WI38 (cell line): Measurements from ENCODE around the gene ANKRD10.

Experiments
- H3K4me3 ChIP-seq: 2 replicates; pipeline ENCODE4 v1.5.1; 2011; ENCODE audit warnings: low read depth, mild to moderate bottlenecking, control low read depth, low read length
- TF ChIP-seq, protein P1 (sequence below): IDR thresholded peaks from 2 replicates; pipeline ENCODE4 v1.5.1; 2012; ENCODE audit warnings: low read depth, mild to moderate bottlenecking, control low read depth, low read length

ANKRD10 gene

DNA sequence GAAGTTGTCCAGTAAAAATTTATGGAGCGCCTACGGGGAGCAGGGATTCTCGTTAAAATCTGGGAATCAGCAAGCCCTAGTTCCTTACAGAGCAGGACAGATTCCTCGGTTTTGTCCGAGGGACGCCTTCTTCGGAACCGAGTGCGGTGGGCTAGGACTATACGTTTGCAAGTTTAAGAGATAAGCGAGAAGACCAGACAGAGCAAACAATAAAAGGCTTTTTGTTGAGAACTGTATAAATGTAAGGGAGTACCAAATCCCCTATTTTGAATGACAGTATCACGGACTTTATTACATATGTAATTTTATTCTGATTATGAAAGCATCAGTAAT, 971 bp upstream of the ANKRD10 start:
- TF ChIP-seq, protein P1, sequence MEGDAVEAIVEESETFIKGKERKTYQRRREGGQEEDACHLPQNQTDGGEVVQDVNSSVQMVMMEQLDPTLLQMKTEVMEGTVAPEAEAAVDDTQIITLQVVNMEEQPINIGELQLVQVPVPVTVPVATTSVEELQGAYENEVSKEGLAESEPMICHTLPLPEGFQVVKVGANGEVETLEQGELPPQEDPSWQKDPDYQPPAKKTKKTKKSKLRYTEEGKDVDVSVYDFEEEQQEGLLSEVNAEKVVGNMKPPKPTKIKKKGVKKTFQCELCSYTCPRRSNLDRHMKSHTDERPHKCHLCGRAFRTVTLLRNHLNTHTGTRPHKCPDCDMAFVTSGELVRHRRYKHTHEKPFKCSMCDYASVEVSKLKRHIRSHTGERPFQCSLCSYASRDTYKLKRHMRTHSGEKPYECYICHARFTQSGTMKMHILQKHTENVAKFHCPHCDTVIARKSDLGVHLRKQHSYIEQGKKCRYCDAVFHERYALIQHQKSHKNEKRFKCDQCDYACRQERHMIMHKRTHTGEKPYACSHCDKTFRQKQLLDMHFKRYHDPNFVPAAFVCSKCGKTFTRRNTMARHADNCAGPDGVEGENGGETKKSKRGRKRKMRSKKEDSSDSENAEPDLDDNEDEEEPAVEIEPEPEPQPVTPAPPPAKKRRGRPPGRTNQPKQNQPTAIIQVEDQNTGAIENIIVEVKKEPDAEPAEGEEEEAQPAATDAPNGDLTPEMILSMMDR = no peak

DNA sequence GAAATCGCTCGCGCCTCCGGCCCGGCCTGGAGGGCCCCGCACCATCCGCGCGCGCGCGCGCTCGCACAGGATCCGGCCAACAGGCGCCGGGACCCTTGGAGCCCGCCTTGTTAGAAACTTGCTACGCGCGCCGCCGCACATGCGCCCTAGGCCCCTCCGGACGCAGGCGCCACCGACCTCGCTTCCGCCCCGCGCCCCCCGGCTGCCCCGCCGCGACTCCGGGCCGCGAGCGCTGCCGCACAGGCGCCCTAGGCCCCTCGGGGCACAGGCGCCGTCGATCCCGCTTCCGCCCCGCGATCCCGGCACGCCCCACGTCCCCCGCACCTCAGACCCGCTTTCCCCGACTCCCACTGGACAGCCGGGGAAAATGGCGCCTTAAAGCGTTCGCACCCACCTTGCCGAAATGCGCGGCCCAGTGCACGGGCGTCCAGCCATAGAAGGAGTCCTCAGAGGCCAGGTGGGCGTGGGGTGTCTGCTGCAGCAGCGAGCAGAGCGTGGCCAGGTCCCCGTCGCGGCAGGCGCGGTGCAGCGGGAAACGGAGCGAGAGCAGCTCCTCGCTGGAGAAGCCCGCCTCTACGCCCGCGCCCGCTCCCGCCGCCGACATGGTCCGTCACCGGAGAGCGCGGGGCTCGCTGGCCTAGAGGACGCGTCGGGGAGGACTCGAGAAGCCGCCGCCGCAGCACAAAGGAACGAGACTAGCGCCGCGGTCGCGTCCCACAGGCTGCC, 375 bp downstream of the ANKRD10 start:
- peak overlapping the region; percentile 94 for H3K4me3 ChIP-seq
- TF ChIP-seq, protein P1 = no peak

More for the DNA sequence above, 971 bp upstream of the ANKRD10 start:
- H3K4me3 ChIP-seq = peak overlapping the region; percentile 76

GRCh38 chr13:110914081-110914330, 863 bp downstream of the ANKRD10 start:
- TF ChIP-seq, protein P1 = no peak

GRCh38 chr13:110913322-110914080, 1.4 kb downstream of the ANKRD10 start:
- TF ChIP-seq, protein P1 = no peak
- H3K4me3 ChIP-seq = peak overlapping the region; percentile 94

More at GRCh38 chr13:110914081-110914330, 863 bp downstream of the ANKRD10 start:
- H3K4me3 ChIP-seq = peak overlapping the region; percentile 94

DNA sequence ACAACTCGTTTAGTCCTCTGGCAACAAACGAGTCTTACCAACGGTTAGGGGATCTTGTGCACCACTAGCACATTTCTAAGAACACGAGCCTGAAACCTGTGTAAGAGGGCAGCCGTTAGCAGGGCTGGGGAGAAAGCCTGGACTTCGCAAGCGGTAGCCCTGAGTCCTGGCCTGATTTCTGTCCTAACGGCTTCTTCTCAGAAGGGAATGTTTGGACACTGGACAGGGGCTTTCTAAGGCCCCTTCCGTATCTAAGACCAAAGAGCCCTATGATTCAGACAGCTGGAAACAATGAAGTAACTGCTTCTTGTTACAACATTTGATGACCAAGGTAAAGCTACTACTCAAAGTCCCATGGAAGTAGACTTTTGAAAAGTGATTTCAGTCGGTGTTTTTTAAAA, 2.2 kb downstream of the ANKRD10 start:
- TF ChIP-seq, protein P1 = no peak
- H3K4me3 ChIP-seq = peak overlapping the region; percentile 94

- TF ChIP-seq, protein P1 = no peak
- no peak overlapping the region for H3K4me3 ChIP-seq
Observed at GRCh38 chr13:110911880-110912279, 3.0 kb downstream of the ANKRD10 start.
